Esophagus squamous epithelium (tissue), 4 donors: ENCODE data around the gene DOCK1.

Experiments
- POLR2A ChIP-seq, 4 donors: fragments of 450-650 bp; IDR thresholded peaks; one replicate each; pipeline ENCODE4 v1.6.1; 2017; ENCODE audit warnings: antibody characterized with exemption in 4 of 4, mild to moderate bottlenecking in 4 of 4, moderate library complexity in 3 of 4
- TF ChIP-seq, protein P1 (sequence below), 6 experiments: fragments of 450-650 bp in 4 of 6; fragments of 200-600 bp in 2 of 6; sonication (generic) in 2 of 6; IDR thresholded peaks; one replicate each; pipeline ENCODE4 v1.5.1; 2016 to 2019; ENCODE audit warnings: antibody characterized with exemption in 6 of 6, mild to moderate bottlenecking in 4 of 6, moderate library complexity in 4 of 6

DNA sequence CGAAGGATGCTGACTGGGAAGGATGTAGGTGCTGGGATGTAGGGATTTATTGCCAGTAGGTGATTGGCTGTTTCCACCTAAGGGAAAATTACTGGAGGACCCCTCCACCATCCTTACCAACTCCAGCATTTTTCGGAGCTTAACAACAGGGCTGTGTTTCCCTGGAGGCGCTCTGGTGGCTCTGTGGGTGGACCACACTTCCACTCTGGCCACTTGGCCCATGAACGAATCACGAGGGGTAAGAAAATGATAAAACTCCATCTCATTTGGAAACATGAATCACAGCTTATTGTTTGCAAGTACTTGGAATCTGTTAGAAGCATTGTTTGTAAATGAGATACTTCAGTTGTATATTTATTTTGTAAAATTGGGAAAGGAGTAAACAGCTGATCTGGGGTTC lies 3.0 kb downstream of the DOCK1 start:
- TF ChIP-seq, protein P1, sequence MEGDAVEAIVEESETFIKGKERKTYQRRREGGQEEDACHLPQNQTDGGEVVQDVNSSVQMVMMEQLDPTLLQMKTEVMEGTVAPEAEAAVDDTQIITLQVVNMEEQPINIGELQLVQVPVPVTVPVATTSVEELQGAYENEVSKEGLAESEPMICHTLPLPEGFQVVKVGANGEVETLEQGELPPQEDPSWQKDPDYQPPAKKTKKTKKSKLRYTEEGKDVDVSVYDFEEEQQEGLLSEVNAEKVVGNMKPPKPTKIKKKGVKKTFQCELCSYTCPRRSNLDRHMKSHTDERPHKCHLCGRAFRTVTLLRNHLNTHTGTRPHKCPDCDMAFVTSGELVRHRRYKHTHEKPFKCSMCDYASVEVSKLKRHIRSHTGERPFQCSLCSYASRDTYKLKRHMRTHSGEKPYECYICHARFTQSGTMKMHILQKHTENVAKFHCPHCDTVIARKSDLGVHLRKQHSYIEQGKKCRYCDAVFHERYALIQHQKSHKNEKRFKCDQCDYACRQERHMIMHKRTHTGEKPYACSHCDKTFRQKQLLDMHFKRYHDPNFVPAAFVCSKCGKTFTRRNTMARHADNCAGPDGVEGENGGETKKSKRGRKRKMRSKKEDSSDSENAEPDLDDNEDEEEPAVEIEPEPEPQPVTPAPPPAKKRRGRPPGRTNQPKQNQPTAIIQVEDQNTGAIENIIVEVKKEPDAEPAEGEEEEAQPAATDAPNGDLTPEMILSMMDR (IDR thresholded peaks at IDR 0.05), result no peak
- TF ChIP-seq POLR2A (IDR thresholded peaks at IDR 0.05), result no peak
